MV-4-11 (cell line): ENCODE data around the gene MRTFA.

ENCODE experiments used
- DNase-seq: peaks from one replicate; lab custom pipeline; 2025; lab: John Stamatoyannopoulos, UW

MRTFA gene

GRCh38 chr22:40491990-40492631 lies 144.4 kb downstream of the MRTFA start:
- peak; percentile 99 for DNase-seq

GRCh38 chr22:40487663-40488249 lies 148.8 kb downstream of the MRTFA start:
- DNase-seq = peak; percentile 37

- DNase-seq = no peak
Observed at GRCh38 chr22:40486962-40487602, 149.4 kb downstream of the MRTFA start.

- DNase-seq = no peak
Observed at GRCh38 chr22:40485813-40486667, 150.5 kb downstream of the MRTFA start.

- DNase-seq = no peak
Observed at GRCh38 chr22:40484906-40485669, 151.4 kb downstream of the MRTFA start.

- DNase-seq = no peak
Observed at GRCh38 chr22:40482886-40483285, 153.6 kb downstream of the MRTFA start.

GRCh38 chr22:40482391-40482790 lies 154.1 kb downstream of the MRTFA start:
- no peak for DNase-seq

GRCh38 chr22:40480996-40481395 lies 155.5 kb downstream of the MRTFA start:
- DNase-seq = no peak

GRCh38 chr22:40479887-40480538 lies 156.5 kb downstream of the MRTFA start:
- peak; percentile 49 for DNase-seq

- peak; percentile 16 for DNase-seq
Observed at GRCh38 chr22:40479126-40479800, 157.3 kb downstream of the MRTFA start.

- DNase-seq = no peak
Observed at GRCh38 chr22:40478338-40479125, 158.0 kb downstream of the MRTFA start.

- peak; percentile 33 for DNase-seq
Observed at GRCh38 chr22:40477683-40478337, 158.7 kb downstream of the MRTFA start.

GRCh38 chr22:40476341-40476740 lies 160.2 kb downstream of the MRTFA start:
- DNase-seq = peak; percentile 81

- DNase-seq = no peak
Observed at GRCh38 chr22:40473703-40474102, 162.8 kb downstream of the MRTFA start.

- DNase-seq = no peak
Observed at GRCh38 chr22:40472579-40472978, 163.9 kb downstream of the MRTFA start.

GRCh38 chr22:40472051-40472450 lies 164.5 kb downstream of the MRTFA start:
- DNase-seq = no peak

GRCh38 chr22:40469181-40469580 lies 167.3 kb downstream of the MRTFA start:
- no peak for DNase-seq

GRCh38 chr22:40468616-40469015 lies 167.9 kb downstream of the MRTFA start:
- DNase-seq = no peak

- DNase-seq = no peak
Observed at GRCh38 chr22:40466976-40467375, 169.5 kb downstream of the MRTFA start.
